ENCODE data around the gene EVX1. TPM values are rescaled to one million over a fixed set of nuclear protein-coding genes. Genes with fewer than 3 reads are reported as not detected.

EVX1 gene
- total RNA-seq, 4 donors from 2014 or later, result not detected

DNA sequence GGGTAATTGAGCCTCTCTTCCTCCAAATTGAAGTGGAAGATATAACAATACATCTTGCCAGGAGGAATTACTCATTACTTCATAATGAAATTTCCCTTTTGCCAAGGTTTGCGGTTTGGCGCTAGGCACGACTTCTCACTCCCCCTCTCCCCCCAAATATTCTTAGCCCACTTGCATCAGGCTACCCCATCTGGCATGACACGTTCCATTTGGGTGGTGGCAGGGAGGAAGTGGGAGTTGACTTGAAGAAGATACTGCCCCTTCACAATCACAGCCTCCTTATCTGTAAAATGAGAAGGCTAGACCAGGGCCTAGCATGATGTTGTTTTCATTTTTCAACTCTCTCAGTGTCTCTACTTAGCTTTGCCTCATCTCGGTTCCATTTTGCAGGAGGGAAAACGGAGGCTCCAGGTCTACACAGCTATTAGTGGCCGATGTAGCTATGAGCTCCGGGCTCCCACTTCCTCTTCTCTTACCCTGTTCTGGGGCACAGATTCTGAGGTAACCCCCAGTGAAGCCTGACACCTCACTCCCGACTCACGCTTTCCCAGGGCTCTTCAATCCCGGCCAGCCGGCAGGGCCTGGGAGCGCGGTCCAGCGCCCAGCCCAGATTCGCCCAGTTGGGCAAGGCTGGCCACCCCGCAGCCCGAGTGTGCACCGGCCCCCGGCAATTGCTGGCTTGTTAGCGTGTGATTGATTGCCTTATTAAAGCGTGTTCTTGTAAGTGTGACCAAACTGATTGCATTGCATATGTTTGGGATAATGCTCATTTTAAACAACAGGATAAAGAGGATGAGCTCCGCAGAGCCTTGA lies 6.5 kb downstream of the EVX1 start:
- TF ChIP-seq CTCF (IDR thresholded peaks at IDR 0.05) (no peak), POLR2A (IDR thresholded peaks at IDR 0.05) (no peak)
- Histone ChIP-seq H3K4me1 (peaks cover 0 to 38% (median 9%) of the 10 kb centered on the region in 4 donors), H3K27me3 (peaks cover 0 to 82% of the 10 kb centered on the region in 2 donors), H3K27ac (no peak overlapping the region), H3K36me3 (no peaks in the 10 kb centered on the region), H3K9me3 (peaks cover 0 to 5% (median 0%) of the 10 kb centered on the region in 4 donors), H3K4me3 (no peak overlapping the region)
- no peak for DNase-seq

DNA sequence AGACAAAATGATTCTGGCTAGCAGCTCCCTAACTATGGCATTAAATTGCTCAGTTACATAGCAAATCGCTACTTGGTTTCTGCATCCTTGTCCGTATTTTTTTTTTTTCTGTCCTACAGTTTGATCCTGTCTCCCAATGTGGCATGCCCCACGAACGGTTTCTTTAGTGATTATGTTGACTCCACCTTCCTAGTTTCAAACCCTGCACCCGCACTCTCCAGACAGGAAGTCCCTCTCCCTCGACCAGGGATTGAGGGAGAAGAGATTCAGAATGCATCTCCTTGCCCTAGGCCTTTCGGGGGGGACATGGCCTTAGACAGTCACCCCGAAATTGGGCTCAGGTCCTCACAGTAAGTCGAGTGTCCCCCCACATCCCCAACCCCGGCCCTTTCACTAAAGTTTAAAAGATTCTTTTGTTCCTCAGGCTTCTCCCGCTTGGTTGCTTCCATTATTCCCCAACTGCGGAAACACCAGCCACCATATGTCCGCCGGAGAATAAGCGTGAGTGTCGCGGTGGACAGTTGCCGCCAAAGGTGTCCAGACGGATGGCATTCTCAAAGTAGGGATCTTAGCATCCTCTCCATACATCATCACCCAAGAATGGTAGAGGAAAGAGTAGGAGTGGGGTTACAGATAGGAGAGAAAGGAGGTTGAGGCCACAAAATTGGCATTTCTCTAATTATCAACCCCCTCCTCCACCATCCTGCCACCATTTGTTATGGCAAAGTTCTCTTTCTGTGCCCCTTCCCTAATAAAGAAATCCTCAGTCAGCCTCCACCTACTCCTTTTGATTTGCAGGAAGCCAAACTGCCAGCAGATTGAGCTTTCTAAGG lies 7.3 kb downstream of the EVX1 start:
- Histone ChIP-seq H3K9me3 (peaks cover 0 to 5% (median 0%) of the 10 kb centered on the region in 4 donors), H3K36me3 (no peaks in the 10 kb centered on the region), H3K4me1 (peaks cover 0 to 30% (median 9%) of the 10 kb centered on the region in 4 donors), H3K27ac (no peak overlapping the region), H3K27me3 (peaks cover 0 to 74% of the 10 kb centered on the region in 2 donors), H3K4me3 (no peak overlapping the region)
- no peak for TF ChIP-seq CTCF (IDR thresholded peaks at IDR 0.05)
- TF ChIP-seq POLR2A (IDR thresholded peaks at IDR 0.05), result no peak
- DNase-seq, result no peak

- Histone ChIP-seq H3K27ac (no peak overlapping the region), H3K9me3 (peaks cover 0 to 5% (median 0%) of the 10 kb centered on the region in 4 donors), H3K4me1 (peaks cover 0 to 23% (median 5%) of the 10 kb centered on the region in 4 donors), H3K36me3 (no peaks in the 10 kb centered on the region), H3K27me3 (peaks cover 0 to 67% of the 10 kb centered on the region in 2 donors), H3K4me3 (no peak overlapping the region)
- no peak for TF ChIP-seq CTCF (IDR thresholded peaks at IDR 0.05)
- no peak for TF ChIP-seq POLR2A (IDR thresholded peaks at IDR 0.05)
- DNase-seq, result no peak
Observed at GRCh38 chr7:27250557-27251070, 8.0 kb downstream of the EVX1 start.

- TF ChIP-seq POLR2A (IDR thresholded peaks at IDR 0.05) (no peak), CTCF (IDR thresholded peaks at IDR 0.05) (no peak)
- peaks cover 0 to 17% (median under 1%) of the 10 kb centered on the region in 4 donors for H3K4me1 ChIP-seq
- peaks cover 0 to 61% of the 10 kb centered on the region in 2 donors for H3K27me3 ChIP-seq
- peak overlapping the region in 2 of 4 donors; percentile 12 to 24 for H3K4me3 ChIP-seq
- DNase-seq, result no peak
- H3K27ac ChIP-seq, result no peak overlapping the region
- H3K36me3 ChIP-seq, result no peaks in the 10 kb centered on the region
- H3K9me3 ChIP-seq, result peaks cover 0 to 5% (median 0%) of the 10 kb centered on the region in 4 donors
Observed at GRCh38 chr7:27251136-27251651, 8.6 kb downstream of the EVX1 start.

Measured in Peyer's patch (tissue), 4 donors.